Neural cell (in vitro differentiated cells): ENCODE measurements around the gene RASAL3.

ENCODE experiments used
- CTCF ChIP-seq: fragments of 450-650 bp; IDR thresholded peaks from 2 replicates; pipeline ENCODE4 v1.5.1; 2014; ENCODE audit warnings: antibody characterized with exemption, mild to moderate bottlenecking, moderate library complexity; ENCODE audit not compliant: poor library complexity, severe bottlenecking
- EP300 ChIP-seq: fragments of 450-650 bp; conservative IDR thresholded peaks from 2 replicates; pipeline ENCODE4 v1.6.1; 2014; ENCODE audit warnings: antibody characterized with exemption, mild to moderate bottlenecking, moderate library complexity; ENCODE audit not compliant: poor library complexity, severe bottlenecking
- MXI1 ChIP-seq: fragments of 450-650 bp; conservative IDR thresholded peaks from 2 replicates; pipeline ENCODE4 v1.6.1; 2014; ENCODE audit warnings: antibody characterized with exemption, mild to moderate bottlenecking; ENCODE audit not compliant: poor library complexity, severe bottlenecking
- POLR2AphosphoS5 ChIP-seq: IDR thresholded peaks from 2 replicates; pipeline ENCODE4 v1.6.1; 2012
- REST ChIP-seq: IDR thresholded peaks from 2 replicates; pipeline ENCODE4 v1.6.1; 2012; ENCODE audit warnings: borderline replicate concordance
- SMC3 ChIP-seq: fragments of 450-650 bp; conservative IDR thresholded peaks from 2 replicates; pipeline ENCODE4 v1.6.1; 2014; ENCODE audit warnings: antibody characterized with exemption, mild to moderate bottlenecking, moderate library complexity; ENCODE audit not compliant: poor library complexity

- TF ChIP-seq REST (no peak), EP300 (no peak), CTCF (no peak), MXI1 (no peak), SMC3 (no peak), POLR2AphosphoS5 (no peak)
Measured at GRCh38 chr19:15439821-15440641, 24.3 kb downstream of the RASAL3 start.
